Skeletal muscle satellite cell (primary cell): Measurements from ENCODE around the gene UNK.

ENCODE experiments used
- H3K27me3 ChIP-seq: 2 replicates; pipeline ENCODE4 v1.7.0; 2013; ENCODE audit warnings: low read length; ENCODE audit not compliant: control insufficient read depth, insufficient read depth
- H3K36me3 ChIP-seq: 2 replicates; pipeline ENCODE4 v1.7.0; 2013; ENCODE audit warnings: mild to moderate bottlenecking, control low read depth, low read length; ENCODE audit not compliant: insufficient read depth
- H3K4me1 ChIP-seq: 2 replicates; pipeline ENCODE4 v1.7.0; 2013; ENCODE audit warnings: low read length; ENCODE audit not compliant: control insufficient read depth, insufficient read depth
- H3K4me2 ChIP-seq: 2 replicates; pipeline ENCODE4 v1.7.0; 2013; ENCODE audit warnings: mild to moderate bottlenecking, low read length
- H3K4me3 ChIP-seq: 2 replicates; pipeline ENCODE4 v1.7.0; 2013; ENCODE audit warnings: low read length
- H3K9ac ChIP-seq: 2 replicates; pipeline ENCODE4 v1.7.0; 2013; ENCODE audit warnings: mild to moderate bottlenecking, low read depth, low read length, moderate library complexity
- H3K9me3 ChIP-seq: replicated peaks from 2 replicates; pipeline ENCODE4 v1.7.0; 2013; ENCODE audit warnings: mild to moderate bottlenecking, control low read depth, low read length

Gene UNK

DNA sequence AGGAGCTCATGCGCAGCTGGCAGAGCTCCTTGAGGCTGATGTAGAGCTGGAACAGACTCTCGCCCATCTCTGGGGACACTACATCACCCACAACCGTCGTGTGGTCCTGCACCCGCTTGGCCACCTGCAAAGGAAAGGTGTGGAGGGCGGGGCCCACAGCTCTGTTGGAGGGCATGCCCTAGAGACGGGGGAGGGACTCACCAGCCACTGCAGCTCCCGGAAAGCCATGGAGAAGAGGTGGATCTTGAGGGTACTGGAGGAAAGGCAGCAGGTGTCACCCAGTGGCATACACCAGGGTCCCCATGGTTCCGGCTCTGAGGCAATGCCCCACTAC, 51.0 kb downstream of the UNK start:
- Histone ChIP-seq H3K9ac (no peak overlapping the region), H3K4me3 (no peak overlapping the region), H3K4me1 (peaks cover 14% of the 10 kb centered on the region), H3K27me3 (peaks cover 3% of the 10 kb centered on the region), H3K36me3 (no peaks in the 10 kb centered on the region), H3K4me2 (peak overlapping the region; percentile 15), H3K9me3 (no peaks in the 10 kb centered on the region)

DNA sequence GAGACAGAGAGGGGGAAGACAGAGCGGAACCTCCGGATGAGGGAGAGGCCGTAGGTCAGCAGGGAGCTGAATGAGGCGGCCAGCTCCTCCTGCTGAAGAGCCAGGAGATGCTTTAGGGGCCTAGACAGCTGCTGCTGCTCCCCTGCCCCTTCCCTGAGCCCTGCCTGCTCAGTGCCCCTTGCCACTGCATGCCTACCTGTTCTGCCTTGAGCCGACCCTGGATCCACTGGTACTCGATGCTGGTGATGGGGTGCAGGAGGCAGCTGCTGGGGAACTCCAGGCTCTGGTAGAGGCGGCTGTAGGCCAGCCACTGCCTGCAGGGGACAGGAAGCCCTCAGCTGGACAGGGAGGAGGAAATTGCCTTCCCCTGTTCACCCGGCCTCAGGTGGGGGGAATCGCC, 52.0 kb downstream of the UNK start:
- peaks cover 14% of the 10 kb centered on the region for H3K4me1 ChIP-seq
- H3K27me3 ChIP-seq: peaks cover 3% of the 10 kb centered on the region
- H3K9me3 ChIP-seq: no peaks in the 10 kb centered on the region
- H3K4me2 ChIP-seq: no peak overlapping the region
- no peaks in the 10 kb centered on the region for H3K36me3 ChIP-seq
- H3K4me3 ChIP-seq: no peak overlapping the region
- no peak overlapping the region for H3K9ac ChIP-seq

DNA sequence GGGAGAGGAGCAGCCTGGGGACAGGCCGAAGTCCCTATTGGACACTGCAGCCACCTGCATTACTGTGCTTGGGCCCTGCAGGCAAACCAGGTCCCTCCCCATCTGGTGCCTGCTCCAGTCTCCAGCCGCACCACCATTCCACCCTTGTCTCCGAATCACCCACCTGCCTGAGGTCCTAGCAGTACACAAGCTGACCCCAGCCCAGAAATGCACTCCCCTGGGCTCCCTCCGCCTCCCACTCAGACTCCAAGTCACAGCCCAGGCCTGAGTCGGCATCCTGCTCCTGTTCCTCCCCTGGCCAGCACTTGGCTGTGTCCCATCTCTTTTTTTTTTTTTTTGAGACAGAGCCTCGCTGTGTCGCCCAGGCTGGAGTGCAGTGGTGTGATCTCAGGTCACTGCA, 53.3 kb downstream of the UNK start:
- no peak overlapping the region for H3K9ac ChIP-seq

DNA sequence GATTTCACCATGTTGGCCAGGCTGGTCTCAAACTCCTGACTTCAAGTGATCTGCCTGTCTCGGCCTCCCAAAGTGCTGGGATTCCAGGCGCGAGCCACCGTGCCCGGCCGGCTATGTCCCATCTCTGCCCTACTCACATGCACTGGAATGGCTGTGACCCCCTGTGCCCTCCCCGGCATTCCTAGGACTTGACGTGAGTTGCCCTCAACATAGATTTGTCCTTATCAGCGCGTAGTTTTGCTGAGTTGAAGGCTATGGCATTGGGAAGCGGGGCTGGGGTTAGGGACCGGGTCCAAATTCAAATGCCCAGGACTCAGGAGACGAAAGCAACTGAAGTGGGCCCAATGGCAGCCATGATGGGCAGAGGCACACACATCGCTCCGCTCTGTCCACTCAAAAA, 53.8 kb downstream of the UNK start:
- Histone ChIP-seq H3K4me1 (peaks cover 9% of the 10 kb centered on the region), H3K9ac (no peak overlapping the region), H3K36me3 (no peaks in the 10 kb centered on the region), H3K4me3 (no peak overlapping the region), H3K9me3 (no peaks in the 10 kb centered on the region), H3K27me3 (peaks cover 3% of the 10 kb centered on the region), H3K4me2 (no peak overlapping the region)

More for the DNA sequence above, 53.3 kb downstream of the UNK start:
- H3K4me3 ChIP-seq: no peak overlapping the region
- H3K36me3 ChIP-seq: no peaks in the 10 kb centered on the region
- peaks cover 3% of the 10 kb centered on the region for H3K27me3 ChIP-seq
- H3K9me3 ChIP-seq: no peaks in the 10 kb centered on the region
- H3K4me1 ChIP-seq: peaks cover 9% of the 10 kb centered on the region
- H3K4me2 ChIP-seq: no peak overlapping the region

DNA sequence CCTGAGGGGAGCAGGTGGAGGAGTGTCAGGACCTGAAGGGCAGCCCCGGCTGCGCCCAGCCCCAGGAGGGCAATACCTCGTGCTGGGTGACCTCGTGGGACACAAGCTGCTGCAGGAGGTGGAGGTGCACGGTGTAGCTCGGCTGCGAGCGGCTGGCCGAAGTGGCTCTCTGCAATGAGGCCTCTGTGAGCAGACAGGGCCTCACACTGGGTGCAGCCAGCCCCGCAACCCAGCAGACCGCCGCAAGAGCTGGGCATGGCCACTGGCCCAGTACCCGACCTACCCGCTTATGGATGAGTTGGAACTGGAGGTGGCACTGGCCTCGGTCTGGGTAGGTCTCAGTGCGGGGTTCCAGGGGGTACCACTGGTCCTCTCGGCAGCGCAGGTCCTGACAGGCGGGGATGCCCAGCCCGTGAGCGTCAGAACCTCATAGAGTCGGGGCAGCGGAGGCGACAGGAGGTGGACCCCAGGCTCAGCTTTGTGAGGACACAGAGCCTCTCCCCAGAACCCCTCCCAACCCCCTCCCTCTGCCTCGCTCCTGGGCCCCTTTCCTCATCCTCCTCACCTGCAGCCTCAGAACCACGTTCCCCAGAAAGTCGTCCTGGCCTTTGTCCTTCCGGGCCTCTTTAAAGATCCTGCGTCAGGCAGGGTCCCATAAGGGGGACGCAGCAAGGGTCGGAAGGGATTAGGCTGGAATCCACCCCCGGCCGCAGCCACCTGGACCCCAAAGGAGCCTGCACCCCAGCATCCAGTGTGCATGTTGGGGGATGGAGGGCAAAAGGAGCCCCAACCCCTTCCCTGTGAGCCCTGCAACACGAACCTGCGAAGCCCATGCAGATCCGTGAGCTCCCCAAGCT, 55.6 kb downstream of the UNK start:
- Histone ChIP-seq H3K9me3 (no peaks in the 10 kb centered on the region), H3K27me3 (peaks cover 3% of the 10 kb centered on the region), H3K4me3 (no peak overlapping the region), H3K9ac (no peak overlapping the region), H3K36me3 (no peaks in the 10 kb centered on the region), H3K4me2 (no peak overlapping the region), H3K4me1 (peaks cover 5% of the 10 kb centered on the region)

DNA sequence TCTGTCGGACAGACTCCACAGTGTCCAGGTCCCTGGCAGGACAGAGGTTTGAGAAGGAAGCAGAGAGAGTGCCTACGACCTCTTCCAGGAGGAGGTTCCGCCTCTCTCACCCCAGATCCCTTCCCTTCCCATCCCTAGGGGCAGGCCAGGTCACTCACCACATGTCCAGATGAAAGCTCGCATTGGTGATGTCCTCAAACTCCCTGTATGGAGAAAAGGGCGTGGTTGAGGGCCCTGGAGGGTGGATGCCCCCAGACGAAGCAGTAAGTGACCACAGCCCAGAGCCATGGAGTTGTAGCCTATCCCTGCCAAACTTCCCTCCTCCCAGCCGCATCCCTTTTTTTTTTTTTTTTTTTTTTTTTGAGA, 56.2 kb downstream of the UNK start:
- H3K4me3 ChIP-seq: no peak overlapping the region
- peaks cover under 1% of the 10 kb centered on the region for H3K36me3 ChIP-seq
- H3K9ac ChIP-seq: no peak overlapping the region
- peaks cover under 1% of the 10 kb centered on the region for H3K27me3 ChIP-seq
- H3K4me2 ChIP-seq: no peak overlapping the region
- H3K9me3 ChIP-seq: no peaks in the 10 kb centered on the region
- H3K4me1 ChIP-seq: peaks cover 12% of the 10 kb centered on the region

DNA sequence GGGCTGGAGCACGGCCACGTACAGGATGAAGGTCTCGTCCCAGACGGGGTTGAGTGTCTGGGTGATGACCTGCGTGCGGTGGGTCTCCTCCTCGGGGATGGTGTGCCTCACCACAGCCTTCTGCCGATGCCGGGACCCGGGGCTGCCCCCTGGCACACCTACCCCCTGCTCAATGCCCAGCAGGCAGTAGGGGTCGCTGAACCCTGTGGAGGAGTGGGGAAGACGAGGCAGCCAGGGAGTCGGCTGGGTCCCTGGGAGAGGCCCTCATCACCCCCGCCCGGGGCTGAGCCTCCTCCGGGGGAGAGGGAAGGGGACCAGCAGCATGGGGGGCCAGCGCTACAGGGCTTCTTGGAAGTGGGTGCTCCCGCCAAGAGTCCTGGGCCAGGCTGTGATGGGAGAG, 57.8 kb downstream of the UNK start:
- no peak overlapping the region for H3K9ac ChIP-seq
- H3K9me3 ChIP-seq: no peaks in the 10 kb centered on the region
- peaks cover 16% of the 10 kb centered on the region for H3K4me1 ChIP-seq
- H3K36me3 ChIP-seq: peaks cover 14% of the 10 kb centered on the region
- H3K4me3 ChIP-seq: no peak overlapping the region
- H3K27me3 ChIP-seq: no peaks in the 10 kb centered on the region
- no peak overlapping the region for H3K4me2 ChIP-seq

DNA sequence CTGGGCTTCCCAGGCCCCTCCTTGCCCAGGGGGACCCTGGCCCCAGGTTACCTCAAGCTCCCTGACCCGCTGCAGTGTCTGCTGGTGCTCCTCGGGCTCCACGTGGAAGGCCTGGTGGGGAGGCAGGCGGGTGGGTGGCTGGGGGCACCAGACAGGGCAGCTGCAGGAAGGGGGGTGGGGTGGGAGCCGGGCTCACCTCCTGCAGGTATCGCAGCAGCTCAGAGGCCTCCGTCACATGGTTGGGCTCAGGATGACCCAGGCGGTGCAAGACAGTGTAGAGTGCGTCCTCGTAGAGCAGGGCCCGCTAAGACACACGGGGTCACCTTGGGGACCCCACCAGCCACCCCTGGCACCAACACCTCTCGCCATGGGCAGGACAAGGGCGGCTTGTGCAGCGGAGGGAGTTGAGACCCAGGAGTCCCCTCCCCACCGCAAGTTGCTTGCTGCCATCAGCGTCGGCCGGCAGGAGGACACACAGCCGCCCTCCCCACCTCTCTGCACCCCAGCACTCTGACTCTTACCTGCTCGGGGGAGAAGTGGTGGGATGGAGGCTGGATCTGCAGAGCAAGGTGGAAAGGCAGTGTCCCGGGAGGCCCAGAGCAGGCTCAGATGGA, 58.5 kb downstream of the UNK start:
- H3K9ac ChIP-seq: no peak overlapping the region

DNA sequence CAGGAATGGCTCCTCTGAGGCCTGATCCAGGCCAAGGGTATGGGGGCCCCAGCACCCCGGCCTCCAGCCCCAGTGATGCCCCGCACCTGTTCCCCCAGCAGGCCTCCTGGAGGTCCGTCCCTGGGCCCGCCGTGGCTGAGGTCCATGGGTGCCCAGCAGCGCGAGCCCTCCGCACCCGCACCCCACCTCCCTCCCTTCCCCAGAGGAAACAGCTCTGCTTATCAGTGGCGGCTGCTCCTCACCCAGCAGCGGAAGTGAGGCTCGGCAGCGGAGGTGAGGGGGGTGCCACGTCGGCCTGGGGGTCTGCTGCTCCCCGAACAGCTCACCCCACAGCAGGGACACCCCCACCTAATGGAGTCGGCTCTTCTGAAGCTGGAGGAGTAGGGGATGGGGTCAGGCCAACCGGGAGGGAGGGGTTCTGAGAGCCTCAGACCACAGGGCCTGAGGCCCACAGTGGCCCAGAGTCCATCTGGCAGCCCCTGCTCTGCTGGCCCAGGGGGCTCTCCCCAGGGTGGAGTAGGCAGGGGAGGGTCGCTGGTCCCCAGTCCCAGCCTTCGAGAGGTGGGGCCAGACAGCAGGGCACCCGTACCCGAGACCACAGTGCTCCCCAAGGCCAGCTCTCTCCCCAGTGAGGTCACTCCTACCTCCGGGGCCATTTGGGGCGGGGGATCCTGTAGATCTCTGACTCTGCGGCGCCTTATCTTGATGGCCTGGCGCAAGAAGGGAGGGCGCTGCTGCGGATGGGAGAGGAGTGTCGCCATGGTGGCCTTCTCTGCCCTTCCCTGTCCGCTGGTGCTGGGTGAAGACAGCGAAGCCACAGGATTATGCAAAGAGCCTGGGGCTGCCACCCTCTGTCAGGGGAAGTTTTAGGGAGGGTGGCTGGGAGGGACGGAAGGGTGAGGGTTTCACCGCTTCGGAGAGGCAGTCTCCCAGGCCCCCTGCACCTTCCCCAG, 59.2 kb downstream of the UNK start, which contains the start of gene UNC13D:
Gene UNC13D (minus strand): TSS at position 828 of the 953 bp plus-strand sequence. CDS start 67 bp downstream, at position 761.
- H3K36me3 ChIP-seq: peaks cover 28% of the 10 kb centered on the region
- H3K4me1 ChIP-seq: peaks cover 21% of the 10 kb centered on the region
- no peaks in the 10 kb centered on the region for H3K9me3 ChIP-seq
- H3K9ac ChIP-seq: no peak within 1 kb of the TSS
- no peaks in the 10 kb centered on the region for H3K27me3 ChIP-seq
- no peak within 1 kb of the TSS for H3K4me3 ChIP-seq
- no peak within 1 kb of the TSS for H3K4me2 ChIP-seq

More for the DNA sequence above, 58.5 kb downstream of the UNK start:
- no peak overlapping the region for H3K4me2 ChIP-seq
- H3K4me1 ChIP-seq: peaks cover 16% of the 10 kb centered on the region
- H3K36me3 ChIP-seq: peaks cover 20% of the 10 kb centered on the region
- no peaks in the 10 kb centered on the region for H3K9me3 ChIP-seq
- H3K27me3 ChIP-seq: no peaks in the 10 kb centered on the region
- no peak overlapping the region for H3K4me3 ChIP-seq

DNA sequence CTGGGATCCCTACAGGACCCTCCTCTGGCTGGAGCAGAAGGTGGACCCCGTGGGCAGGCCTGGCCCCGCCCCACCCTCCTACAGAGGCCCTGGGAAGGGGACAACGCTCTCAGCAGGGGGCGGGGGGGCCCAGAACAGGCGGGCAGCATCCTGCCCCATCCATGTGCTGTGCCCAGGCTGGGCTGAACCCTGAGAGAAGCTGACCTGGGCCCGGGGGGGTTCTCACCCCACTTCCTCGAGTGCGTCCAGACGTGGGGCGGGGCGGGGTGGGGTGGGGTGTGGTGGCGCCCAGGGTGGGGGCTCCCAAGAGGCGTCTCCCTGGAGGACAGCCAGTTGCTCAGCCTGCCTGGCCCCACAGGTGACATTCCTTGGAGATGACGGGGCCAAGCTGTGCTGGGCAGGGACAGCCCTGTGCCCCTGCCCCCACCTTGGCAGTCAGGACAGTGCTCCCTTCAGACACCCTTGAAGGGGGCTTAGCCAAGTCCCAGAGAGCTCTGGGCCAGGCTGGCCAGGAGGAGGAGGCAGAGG, 60.0 kb downstream of the UNK start:
- H3K36me3 ChIP-seq: peaks cover 36% of the 10 kb centered on the region
- no peaks in the 10 kb centered on the region for H3K27me3 ChIP-seq
- no peak overlapping the region for H3K4me2 ChIP-seq
- no peak overlapping the region for H3K9ac ChIP-seq
- no peaks in the 10 kb centered on the region for H3K9me3 ChIP-seq
- no peak overlapping the region for H3K4me3 ChIP-seq
- peaks cover 26% of the 10 kb centered on the region for H3K4me1 ChIP-seq

DNA sequence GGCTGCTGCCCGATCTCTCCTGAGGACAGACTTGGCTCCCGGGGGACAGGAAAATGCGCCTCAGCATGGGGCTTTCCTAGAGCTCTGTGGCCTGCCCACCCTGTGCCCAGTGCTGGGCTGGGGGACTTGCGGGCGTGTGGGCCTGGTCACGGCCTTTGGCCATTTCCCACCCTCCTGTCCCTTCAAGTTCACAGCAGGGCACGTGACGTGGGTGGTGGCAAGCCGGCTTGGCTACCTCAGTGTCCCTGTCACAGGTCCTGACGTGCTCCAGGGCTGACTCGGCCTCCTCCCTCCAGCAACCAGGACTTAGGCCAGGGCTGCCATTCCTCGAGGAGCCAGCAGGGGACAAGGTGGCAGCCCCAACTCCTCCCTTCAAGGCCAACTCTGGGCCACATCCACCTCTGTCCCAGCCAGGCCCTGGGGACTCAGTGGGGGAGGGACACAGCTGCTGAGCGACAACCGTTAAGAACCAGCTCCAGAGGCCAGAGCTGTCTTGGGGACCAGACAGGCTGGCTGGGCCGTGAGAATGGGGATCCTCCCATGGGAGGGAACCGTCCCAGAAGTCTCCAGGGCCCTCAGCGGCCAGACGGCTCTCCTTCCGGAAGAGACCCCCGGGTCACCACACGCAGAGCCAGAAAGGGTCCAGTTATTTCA, 60.6 kb downstream of the UNK start:
- Histone ChIP-seq H3K36me3 (peaks cover 39% of the 10 kb centered on the region), H3K9ac (no peak overlapping the region), H3K4me3 (no peak overlapping the region)

More for the DNA sequence above, 60.6 kb downstream of the UNK start:
- no peaks in the 10 kb centered on the region for H3K9me3 ChIP-seq
- peaks cover 27% of the 10 kb centered on the region for H3K4me1 ChIP-seq
- no peak overlapping the region for H3K4me2 ChIP-seq
- no peaks in the 10 kb centered on the region for H3K27me3 ChIP-seq
